Measurements from ENCODE around the gene PRCC. TPM values are rescaled to one million over a fixed set of nuclear protein-coding genes. Genes with fewer than 3 reads are reported as not detected.

PRCC gene
- total RNA-seq, 2 donors from 2014 or later, result 108 to 111 TPM

DNA sequence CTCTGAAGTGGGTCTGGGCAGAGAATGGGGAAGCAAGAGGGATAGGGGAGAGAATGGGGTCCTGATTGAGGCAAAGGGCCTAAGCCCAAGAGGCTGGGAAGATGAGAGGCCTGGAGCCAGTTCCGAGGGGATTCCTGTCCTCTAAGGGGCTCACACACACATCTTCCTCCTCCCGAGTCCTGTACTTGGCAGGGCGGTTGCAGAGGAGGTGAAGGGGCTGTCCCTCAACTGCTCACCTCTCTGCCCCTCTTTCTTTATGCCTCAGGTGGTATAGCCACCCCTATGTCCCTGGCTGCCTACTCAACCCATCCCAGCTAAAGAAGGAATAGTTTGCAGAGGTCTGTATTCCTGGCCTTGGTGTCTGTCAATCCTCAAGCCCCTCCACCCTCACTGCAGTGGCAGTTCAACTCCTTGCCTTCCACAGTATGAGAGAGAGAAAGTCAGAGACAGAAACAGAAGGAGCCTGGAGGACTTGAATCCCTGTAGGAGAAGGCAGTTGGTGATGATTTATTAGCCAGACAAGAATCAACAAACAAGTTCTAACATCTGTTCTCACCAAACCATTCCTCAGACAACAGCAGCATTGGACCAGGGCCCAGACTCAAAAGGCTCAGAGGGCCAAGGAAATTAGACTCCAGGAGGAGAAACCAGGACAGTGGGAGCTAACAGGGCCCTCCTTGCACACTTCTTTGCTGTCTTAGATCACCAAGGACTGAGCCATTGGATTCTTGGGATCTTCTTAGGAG, 38.6 kb downstream of the PRCC start:
- Mint-ChIP-seq H3K9me3 (no peaks in the 10 kb centered on the region), H3K4me1 (peaks cover 10% of the 10 kb centered on the region)
- WGBS, 2 experiments (ENCODE audit: insufficient coverage in 1 of 2, insufficient read length in 1 of 2), result 87 to 89% methylated on average over 3 of the region's 3 CpGs

DNA sequence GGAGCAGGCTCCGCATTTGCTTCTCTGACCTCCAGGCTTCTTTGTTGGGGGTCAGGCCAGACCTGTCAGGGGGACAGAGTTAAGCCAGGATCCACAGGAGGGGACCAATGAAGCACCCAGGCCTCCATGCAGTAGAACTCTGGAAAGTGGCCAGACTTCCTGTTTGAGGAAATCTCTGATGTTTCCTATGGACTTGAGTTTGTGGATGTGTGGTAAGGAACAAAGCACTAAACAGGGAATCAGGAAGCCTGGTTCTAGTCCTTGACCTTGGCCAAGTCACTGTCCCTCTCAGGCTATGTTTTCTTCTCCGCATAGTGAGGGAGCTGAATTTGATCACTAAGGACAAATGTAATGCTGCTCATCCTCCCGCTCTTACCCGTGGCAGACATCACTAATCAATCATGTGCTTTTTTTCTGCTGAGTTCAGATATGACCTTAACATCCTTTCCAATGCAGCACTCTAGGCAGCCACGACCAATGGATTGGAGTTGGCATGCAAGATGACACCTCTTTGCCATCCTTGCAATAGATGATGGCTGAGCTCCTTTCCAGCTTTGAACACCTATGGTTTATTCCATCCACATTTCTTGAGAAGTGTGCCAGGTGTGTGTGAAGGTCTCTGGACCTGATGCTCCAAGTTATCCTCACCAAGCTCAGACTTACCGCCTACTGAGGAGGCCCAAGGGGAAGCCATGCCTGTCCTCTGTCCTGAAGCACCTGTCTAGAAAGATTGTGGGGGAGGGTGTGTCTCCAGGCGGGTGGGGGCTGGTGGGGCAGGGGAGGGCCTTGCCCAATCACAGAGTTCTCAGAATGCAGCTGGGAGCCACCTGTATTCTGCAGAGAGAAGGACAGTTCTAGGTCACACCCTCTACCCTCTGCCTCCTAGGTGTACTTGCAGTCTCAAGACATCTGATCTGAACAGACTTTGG, 39.4 kb downstream of the PRCC start:
- 90 to 96% methylated on average over 5 to 7 of the region's 7 CpGs for WGBS, 2 experiments (ENCODE audit: insufficient coverage in 1 of 2, insufficient read length in 1 of 2)
- no peak overlapping the region for H3K9ac ChIP-seq (ENCODE audit: extremely low read depth, low read length, poor library complexity, severe bottlenecking)
- H3K4me1 ChIP-seq (ENCODE audit: control insufficient read depth, insufficient read depth, low read length), result peaks cover 9% of the 10 kb centered on the region
- Mint-ChIP-seq H3K4me1 (peaks cover 10% of the 10 kb centered on the region), H3K9me3 (no peaks in the 10 kb centered on the region), H3K27me3 (ENCODE audit: insufficient read depth) (peaks cover 15% of the 10 kb centered on the region), H3K4me3 (no peak overlapping the region), H3K36me3 (ENCODE audit: low read depth) (no peaks in the 10 kb centered on the region), H3K27ac (no peak overlapping the region)
- H3K4me3 ChIP-seq (ENCODE audit: low read length), result no peak overlapping the region
- no peaks in the 10 kb centered on the region for H3K27me3 ChIP-seq (ENCODE audit: control insufficient read depth, insufficient read depth, low read length, poor library complexity, severe bottlenecking)
- H3K36me3 ChIP-seq (ENCODE audit: control insufficient read depth, insufficient read depth, low read length), result peaks cover 4% of the 10 kb centered on the region
- H3K9me3 ChIP-seq (ENCODE audit: control insufficient read depth, low read length), result no peaks in the 10 kb centered on the region
- TF ChIP-seq CTCF (conservative IDR thresholded peaks at IDR 0.05), result no peak
- no peak for DNase-seq
- no peak overlapping the region for H3K27ac ChIP-seq (ENCODE audit: low read depth, low read length)

More for the DNA sequence above, 38.6 kb downstream of the PRCC start:
- H3K9me3 ChIP-seq (ENCODE audit: control insufficient read depth, low read length), result no peaks in the 10 kb centered on the region
- no peak for TF ChIP-seq CTCF (conservative IDR thresholded peaks at IDR 0.05)
- H3K4me3 ChIP-seq (ENCODE audit: low read length), result no peak overlapping the region
- H3K36me3 ChIP-seq (ENCODE audit: control insufficient read depth, insufficient read depth, low read length), result peaks cover 13% of the 10 kb centered on the region
- peaks cover 9% of the 10 kb centered on the region for H3K4me1 ChIP-seq (ENCODE audit: control insufficient read depth, insufficient read depth, low read length)
- H3K36me3 Mint-ChIP-seq (ENCODE audit: low read depth), result peaks cover 8% of the 10 kb centered on the region
- no peak overlapping the region for H3K27ac ChIP-seq (ENCODE audit: low read depth, low read length)
- H3K9ac ChIP-seq (ENCODE audit: extremely low read depth, low read length, poor library complexity, severe bottlenecking), result no peak overlapping the region
- DNase-seq, result no peak
- H3K27me3 Mint-ChIP-seq (ENCODE audit: insufficient read depth), result peaks cover 6% of the 10 kb centered on the region
- H3K4me3 Mint-ChIP-seq, result no peak overlapping the region
- H3K27me3 ChIP-seq (ENCODE audit: control insufficient read depth, insufficient read depth, low read length, poor library complexity, severe bottlenecking), result no peaks in the 10 kb centered on the region
- no peak overlapping the region for H3K27ac Mint-ChIP-seq

DNA sequence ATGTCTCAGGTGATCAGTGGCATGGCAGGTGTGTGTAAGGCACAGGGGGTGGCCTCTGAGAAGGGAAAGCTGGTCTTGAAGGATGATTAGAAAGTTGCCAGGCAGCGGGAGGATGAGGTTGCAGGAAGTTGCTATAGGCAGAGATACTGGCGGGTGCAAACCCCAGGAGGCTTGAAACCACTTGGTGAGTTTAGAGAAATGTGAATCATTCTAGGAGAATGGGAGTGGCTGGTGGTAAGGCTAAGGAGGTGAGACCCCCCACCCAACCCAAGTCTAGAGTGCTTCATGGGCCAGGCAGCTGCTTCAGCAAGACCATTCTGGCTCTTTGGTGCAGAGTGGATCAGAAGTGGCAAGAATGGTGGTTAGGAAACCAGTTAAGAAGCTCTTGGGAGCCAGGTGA, 40.3 kb downstream of the PRCC start:
- H3K27me3 Mint-ChIP-seq (ENCODE audit: insufficient read depth), result peaks cover 23% of the 10 kb centered on the region
- H3K9me3 Mint-ChIP-seq, result no peaks in the 10 kb centered on the region
- no peaks in the 10 kb centered on the region for H3K36me3 Mint-ChIP-seq (ENCODE audit: low read depth)

More for the DNA sequence above, 40.3 kb downstream of the PRCC start:
- DNase-seq, result no peak
- 94 to 100% methylated on average over 2 of the region's 2 CpGs for WGBS, 2 experiments (ENCODE audit: insufficient coverage in 1 of 2, insufficient read length in 1 of 2)
- no peak for TF ChIP-seq CTCF (conservative IDR thresholded peaks at IDR 0.05)
- H3K9ac ChIP-seq (ENCODE audit: extremely low read depth, low read length, poor library complexity, severe bottlenecking), result no peak overlapping the region
- no peaks in the 10 kb centered on the region for H3K9me3 ChIP-seq (ENCODE audit: control insufficient read depth, low read length)
- Mint-ChIP-seq H3K4me3 (no peak overlapping the region), H3K27ac (no peak overlapping the region), H3K4me1 (peaks cover 10% of the 10 kb centered on the region)
- no peak overlapping the region for H3K27ac ChIP-seq (ENCODE audit: low read depth, low read length)
- H3K4me1 ChIP-seq (ENCODE audit: control insufficient read depth, insufficient read depth, low read length), result peaks cover 9% of the 10 kb centered on the region
- H3K4me3 ChIP-seq (ENCODE audit: low read length), result no peak overlapping the region
- H3K36me3 ChIP-seq (ENCODE audit: control insufficient read depth, insufficient read depth, low read length), result no peaks in the 10 kb centered on the region
- peaks cover 6% of the 10 kb centered on the region for H3K27me3 ChIP-seq (ENCODE audit: control insufficient read depth, insufficient read depth, low read length, poor library complexity, severe bottlenecking)
